HG03280 (cell line): ENCODE measurements around the gene FGGY.

Experiments
- ATAC-seq: cut with Tn5 transposase; IDR thresholded peaks from one replicate; pipeline ENCODE4 v1.9.1; 2021; ENCODE audit warnings: mild to moderate bottlenecking, moderate library complexity; ENCODE audit not compliant: unreplicated experiment

Gene FGGY

GRCh38 chr1:59409986-59410385 is 113.1 kb downstream of the FGGY start:
- no peak for ATAC-seq

GRCh38 chr1:59410457-59410856 is 113.6 kb downstream of the FGGY start:
- ATAC-seq = no peak

GRCh38 chr1:59411147-59411546 is 114.3 kb downstream of the FGGY start:
- ATAC-seq = no peak

- ATAC-seq = no peak
These were observed 115.9 kb downstream of the FGGY start for GRCh38 chr1:59412718-59413326.

- ATAC-seq = no peak
These were observed 116.4 kb downstream of the FGGY start for GRCh38 chr1:59413327-59413720.

- ATAC-seq = no peak
These were observed 117.7 kb downstream of the FGGY start for GRCh38 chr1:59414406-59415133.

GRCh38 chr1:59415286-59415850 is 118.5 kb downstream of the FGGY start:
- no peak for ATAC-seq

- no peak for ATAC-seq
These were observed 119.0 kb downstream of the FGGY start for GRCh38 chr1:59415881-59416280.

- ATAC-seq = no peak
These were observed 120.5 kb downstream of the FGGY start for GRCh38 chr1:59417406-59417805.

GRCh38 chr1:59418363-59419144 is 121.7 kb downstream of the FGGY start:
- no peak for ATAC-seq

- ATAC-seq = no peak
These were observed 122.7 kb downstream of the FGGY start for GRCh38 chr1:59419361-59420140.

GRCh38 chr1:59421232-59421920 is 124.5 kb downstream of the FGGY start:
- no peak for ATAC-seq

- ATAC-seq = no peak
These were observed 126.2 kb downstream of the FGGY start for GRCh38 chr1:59422921-59423575.

GRCh38 chr1:59427155-59427554 is 130.3 kb downstream of the FGGY start:
- no peak for ATAC-seq

GRCh38 chr1:59427784-59428183 is 130.9 kb downstream of the FGGY start:
- ATAC-seq = no peak

- ATAC-seq = no peak
These were observed 131.9 kb downstream of the FGGY start for GRCh38 chr1:59428828-59429227.

- no peak for ATAC-seq
These were observed 132.8 kb downstream of the FGGY start for GRCh38 chr1:59429656-59430055.

GRCh38 chr1:59431566-59432294 is 134.8 kb downstream of the FGGY start:
- ATAC-seq = no peak
